HG03039 (cell line): Measurements from ENCODE around the gene FAM131C.
"Not testable (repeated sequence)": the region's sequence is repeated elsewhere in the genome, so short reads cannot be mapped to it uniquely, and the experiment has no call there.

Experiments used
- ATAC-seq: cut with Tn5 transposase; IDR thresholded peaks from one replicate; pipeline ENCODE4 v1.9.1; 2021; ENCODE audit warnings: mild to moderate bottlenecking, moderate library complexity; ENCODE audit not compliant: unreplicated experiment

The FAM131C gene

DNA sequence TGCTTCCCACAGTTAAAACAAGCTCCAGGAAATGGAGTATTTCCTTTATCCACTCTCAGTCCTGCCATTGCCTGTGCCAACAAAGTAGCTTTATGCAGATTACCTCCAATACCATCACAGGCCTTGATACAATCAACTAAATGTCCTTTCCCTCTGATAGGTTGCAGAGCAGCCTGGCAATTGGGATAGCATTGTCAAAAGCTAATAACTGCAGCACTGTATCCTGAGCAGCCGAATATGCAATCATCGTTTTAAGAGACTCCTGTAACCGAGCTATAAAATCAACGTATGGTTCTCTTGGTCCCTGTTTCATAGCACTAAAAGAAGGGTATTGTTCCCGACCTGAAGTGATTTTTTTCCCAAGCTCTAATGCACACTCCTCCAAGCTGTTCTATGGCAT lies 33.6 kb upstream of the FAM131C start:
- not testable (repeated sequence) for ATAC-seq

- no peak for ATAC-seq
These were observed 28.2 kb upstream of the FAM131C start for GRCh38 chr1:16101623-16102022.

DNA sequence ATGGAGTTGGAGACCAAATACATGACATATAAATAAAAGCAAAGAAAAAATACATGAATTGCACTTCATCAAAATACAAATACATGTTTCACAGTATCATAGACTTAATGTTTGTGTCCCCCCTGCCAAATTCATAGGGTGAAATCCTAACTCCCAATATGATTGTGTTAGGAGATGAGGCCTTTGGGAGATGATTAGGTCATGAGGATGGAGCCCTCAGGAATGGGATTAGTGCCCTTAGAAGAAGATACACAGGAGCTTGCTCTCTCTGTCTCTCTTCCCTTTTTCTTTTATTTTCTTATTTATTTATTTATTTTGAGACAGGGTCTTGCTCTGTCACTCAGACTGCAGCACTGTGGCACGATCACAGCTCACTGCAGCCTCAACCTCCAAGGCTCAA lies 26.0 kb upstream of the FAM131C start:
- no peak for ATAC-seq

DNA sequence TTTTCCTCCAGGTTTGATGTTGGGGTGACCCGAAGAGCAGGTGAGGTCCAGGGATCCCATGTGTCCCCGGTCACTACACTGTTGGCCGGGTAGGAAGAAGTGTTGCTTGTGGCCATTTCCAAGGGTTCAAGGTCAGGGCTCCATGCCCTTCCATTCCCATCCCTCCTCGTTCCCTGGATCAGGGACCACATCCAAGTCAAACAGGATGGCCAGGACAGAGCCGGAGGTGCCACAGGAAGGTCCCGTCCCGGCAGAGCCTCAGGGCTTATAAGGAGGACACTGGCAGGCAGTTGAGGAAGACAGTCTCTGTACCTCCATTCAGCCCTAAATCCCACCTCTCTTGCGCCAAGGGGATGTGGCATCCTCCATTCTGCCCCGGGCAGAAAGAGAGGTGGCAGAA lies 22.0 kb upstream of the FAM131C start:
- ATAC-seq = no peak

- no peak for ATAC-seq
These were observed 21.2 kb upstream of the FAM131C start for GRCh38 chr1:16094453-16095158.

- ATAC-seq = no peak
These were observed 20.2 kb upstream of the FAM131C start for GRCh38 chr1:16093611-16094010.

- ATAC-seq = no peak
These were observed 19.6 kb upstream of the FAM131C start for GRCh38 chr1:16092923-16093511.

DNA sequence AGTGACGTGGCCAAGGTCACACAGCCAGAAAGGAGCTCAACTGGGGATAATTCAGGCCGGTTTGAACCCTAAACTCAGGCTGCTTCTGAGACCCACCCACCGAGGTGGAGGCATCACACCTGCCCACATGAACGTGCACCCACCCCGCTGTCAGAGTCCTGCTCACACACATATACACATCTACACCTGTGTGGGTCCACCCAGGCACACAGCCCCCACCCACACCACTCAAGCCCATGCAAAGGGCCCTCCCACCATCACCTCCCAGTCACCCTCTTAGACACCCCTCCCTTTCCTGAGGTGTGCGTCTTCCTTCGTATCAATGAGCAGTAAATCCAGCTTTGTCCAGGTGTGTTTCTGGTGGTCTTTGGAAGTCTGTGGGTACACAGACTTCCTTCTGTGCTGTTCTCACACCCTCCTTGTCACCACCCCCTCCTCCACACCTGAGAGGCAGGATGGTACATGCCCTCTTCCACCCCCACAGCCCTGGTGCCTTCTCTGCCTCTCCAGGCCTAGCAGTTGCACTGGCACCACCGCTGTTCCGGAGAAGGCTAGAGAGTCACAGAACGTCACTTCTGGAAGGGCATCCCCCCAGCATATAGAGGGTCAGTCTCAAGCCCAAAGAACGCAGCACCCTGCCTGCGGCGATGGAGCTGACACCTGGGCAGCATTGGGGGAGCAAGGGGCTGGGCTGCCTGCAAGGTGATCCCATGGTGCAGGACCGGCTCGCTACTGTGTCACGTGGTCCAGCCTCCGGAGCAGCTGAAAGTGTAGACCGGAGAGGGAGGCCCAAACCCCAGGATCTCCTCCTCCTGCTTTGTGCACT lies 18.9 kb upstream of the FAM131C start:
- no peak for ATAC-seq

DNA sequence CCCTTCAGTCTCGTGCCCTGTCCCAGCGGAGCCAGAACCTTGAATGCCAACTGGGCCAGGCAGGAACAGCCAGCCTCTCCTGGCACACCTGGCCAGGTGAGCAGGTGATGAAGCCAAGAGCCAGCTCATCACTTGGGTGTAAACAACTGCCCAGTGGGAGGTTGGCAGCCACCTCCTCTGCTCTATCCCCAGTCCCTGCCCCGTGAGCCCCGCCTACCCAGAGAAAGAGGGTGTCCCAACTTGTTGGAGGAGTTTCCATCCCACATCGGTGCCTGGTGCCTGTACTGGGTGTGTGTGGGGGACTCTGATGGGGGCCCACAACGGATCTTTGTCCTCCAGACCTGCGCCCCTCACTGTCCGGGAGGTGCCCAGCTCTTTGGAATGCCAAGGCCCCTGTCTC lies 17.8 kb upstream of the FAM131C start:
- no peak for ATAC-seq

GRCh38 chr1:16090076-16090826 lies 16.8 kb upstream of the FAM131C start:
- no peak for ATAC-seq

DNA sequence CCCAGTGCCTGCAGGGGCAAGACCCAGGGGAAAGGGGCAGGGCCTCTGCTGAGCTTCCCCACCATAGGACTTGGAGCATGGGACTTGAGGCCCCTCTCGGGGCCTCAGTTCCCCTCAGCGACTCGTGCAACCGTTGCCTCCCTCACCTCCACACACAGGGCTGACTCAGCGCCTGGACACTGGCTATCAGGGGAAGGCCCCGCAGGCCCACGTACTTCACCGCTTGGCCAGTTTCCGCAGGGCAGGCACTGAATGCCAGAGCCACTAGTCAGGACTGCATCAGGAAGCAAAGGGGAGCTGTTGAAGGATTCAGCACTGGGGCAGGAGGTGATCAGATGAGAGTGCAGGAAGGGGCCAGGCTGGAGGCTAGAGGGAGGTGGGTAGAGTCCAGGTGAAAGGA lies 15.5 kb upstream of the FAM131C start:
- no peak for ATAC-seq

- no peak for ATAC-seq
These were observed 15.0 kb upstream of the FAM131C start for GRCh38 chr1:16088351-16088911.

GRCh38 chr1:16087733-16088132 lies 14.3 kb upstream of the FAM131C start:
- no peak for ATAC-seq

DNA sequence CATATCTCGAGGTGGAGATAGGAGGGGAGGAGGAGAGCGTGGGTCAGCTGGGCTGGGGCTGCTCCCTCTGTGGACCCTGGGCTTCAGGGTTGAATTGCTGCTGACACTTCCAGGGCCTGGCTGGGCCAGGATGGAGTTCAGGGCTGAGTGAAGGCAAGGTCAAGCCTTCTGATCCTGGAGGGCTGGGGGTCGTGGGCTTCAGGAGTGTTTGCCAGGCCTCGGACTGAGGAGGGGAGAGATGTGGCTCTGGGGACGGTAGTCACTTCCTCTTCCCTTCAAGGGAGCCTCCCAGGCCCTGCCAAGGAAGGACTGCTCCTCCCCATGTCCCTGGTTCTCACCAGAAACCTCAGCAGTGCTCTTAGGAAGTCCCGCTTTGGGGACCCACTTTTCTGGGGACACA lies 12.1 kb upstream of the FAM131C start:
- no peak for ATAC-seq

DNA sequence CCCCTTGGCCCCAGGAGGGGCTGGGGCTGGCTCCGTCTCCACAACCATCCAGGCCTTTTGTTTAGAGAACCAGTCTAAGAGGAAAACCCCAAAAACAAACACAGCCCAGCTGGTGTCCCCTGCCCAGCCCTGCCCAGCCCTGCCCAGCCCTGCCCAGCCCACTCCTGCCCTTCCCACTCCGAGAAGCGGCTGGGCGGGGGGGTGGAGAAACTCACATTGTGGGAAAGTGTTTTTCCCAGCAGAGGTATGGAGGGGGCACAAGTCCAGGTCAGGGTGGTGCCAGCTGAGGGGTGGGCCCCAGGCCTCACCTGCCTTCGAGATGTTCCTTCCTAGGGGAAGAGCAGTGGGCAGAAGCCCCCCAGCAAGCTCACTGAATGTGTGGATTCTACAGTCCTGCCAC lies 10.0 kb upstream of the FAM131C start:
- ATAC-seq = no peak

GRCh38 chr1:16082283-16083038 lies 9.0 kb upstream of the FAM131C start:
- ATAC-seq = no peak

- ATAC-seq = no peak
These were observed 8.2 kb upstream of the FAM131C start for GRCh38 chr1:16081636-16082035.

- no peak for ATAC-seq
These were observed 7.1 kb upstream of the FAM131C start for GRCh38 chr1:16080422-16081150.

DNA sequence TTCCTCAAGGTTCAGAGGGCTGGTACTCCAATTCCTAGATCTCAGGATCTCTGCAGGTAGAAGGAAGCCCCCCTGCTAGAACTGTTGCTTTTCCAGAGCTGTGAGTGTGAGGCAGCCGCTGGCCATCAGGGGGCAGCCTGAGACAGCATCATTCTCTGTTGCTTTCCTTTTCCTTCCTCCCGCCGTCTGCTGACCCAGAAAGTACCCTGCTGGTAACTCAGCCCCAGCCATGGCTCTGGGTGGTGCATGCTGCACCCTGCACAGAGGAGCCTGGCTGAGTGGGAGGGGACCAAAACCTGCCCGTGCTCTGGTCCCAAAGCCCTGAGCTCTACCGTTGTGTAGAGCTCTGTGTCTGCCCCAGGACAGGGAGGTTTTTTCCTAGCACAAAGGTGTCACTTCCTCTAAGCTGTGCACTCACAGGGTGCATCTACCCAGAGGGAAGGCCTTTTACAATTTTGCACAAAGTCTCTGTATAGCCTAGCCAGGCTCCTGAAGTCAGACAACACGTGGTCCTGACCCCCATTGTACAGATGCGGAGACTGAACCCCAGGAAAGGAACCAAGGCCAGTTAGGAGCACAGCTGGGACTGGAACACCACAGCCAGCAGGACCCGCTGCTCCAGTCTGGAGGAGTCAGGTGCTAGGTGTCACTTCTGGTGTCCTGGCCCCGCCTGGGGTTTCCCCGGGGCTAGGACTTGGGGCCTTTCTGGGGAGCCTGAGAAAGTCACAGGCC lies 5.6 kb upstream of the FAM131C start:
- ATAC-seq = no peak
